ENCODE data around the gene DPCD.

The DPCD gene

GRCh38 chr10:101587725-101588653 is at the start of gene DPCD, which contains the start of gene POLL:
Gene DPCD, plus strand, starts transcription at chr10:101588321. Its CDS starts 16 bp downstream, at chr10:101588337.
Gene POLL, minus strand, starts transcription at chr10:101588257. Its CDS starts 897 bp downstream, at chr10:101587360.
- peak; percentile 68 for DNase-seq

- no peak for DNase-seq
Observed at GRCh38 chr10:101538446-101538845, 49.7 kb upstream of the DPCD start.

- DNase-seq, result no peak
Observed at GRCh38 chr10:101545898-101546297, 42.2 kb upstream of the DPCD start.

- DNase-seq, result no peak
Observed at GRCh38 chr10:101550965-101551364, 37.2 kb upstream of the DPCD start.

- no peak for DNase-seq
Observed at GRCh38 chr10:101552442-101552841, 35.7 kb upstream of the DPCD start.

- no peak for DNase-seq
Observed at GRCh38 chr10:101557541-101557940, 30.6 kb upstream of the DPCD start.

GRCh38 chr10:101558204-101558603 is 29.9 kb upstream of the DPCD start:
- no peak for DNase-seq

GRCh38 chr10:101558671-101559595 is 29.2 kb upstream of the DPCD start:
- DNase-seq, result no peak

- DNase-seq, result no peak
Observed at GRCh38 chr10:101559596-101560297, 28.4 kb upstream of the DPCD start.

GRCh38 chr10:101560298-101561067 is 27.6 kb upstream of the DPCD start:
- no peak for DNase-seq

- no peak for DNase-seq
Observed at GRCh38 chr10:101561068-101561915, 26.8 kb upstream of the DPCD start.

GRCh38 chr10:101562231-101562630 is 25.9 kb upstream of the DPCD start:
- DNase-seq, result no peak

GRCh38 chr10:101563007-101563406 is 25.1 kb upstream of the DPCD start:
- no peak for DNase-seq

- no peak for DNase-seq
Observed at GRCh38 chr10:101563497-101564040, 24.6 kb upstream of the DPCD start.

GRCh38 chr10:101564490-101564991 is 23.6 kb upstream of the DPCD start:
- no peak for DNase-seq

GRCh38 chr10:101565370-101565900 is 22.7 kb upstream of the DPCD start:
- no peak for DNase-seq

- DNase-seq, result no peak
Observed at GRCh38 chr10:101565936-101566332, 22.2 kb upstream of the DPCD start.

- no peak for DNase-seq
Observed at GRCh38 chr10:101566333-101567164, 21.6 kb upstream of the DPCD start.
